Liver (tissue), 3 donors: ENCODE measurements around the gene MYO16.

ENCODE experiments used
- CTCF ChIP-seq: fragments of 150-350 bp; IDR thresholded peaks from 2 replicates; pipeline ENCODE4 v1.5.1; 2017; ENCODE audit warnings: improper control_type of control experiment, low read depth, low read length; ENCODE audit not compliant: missing input control
- EGR1 ChIP-seq, 2 donors: IDR thresholded peaks; 2 replicates each; pipeline ENCODE4 v1.6.1; 2016 to 2018; ENCODE audit warnings: antibody characterized with exemption in 2 of 2, low read depth in 2 of 2
- FOXA2 ChIP-seq: IDR thresholded peaks from 2 replicates; pipeline ENCODE4 v1.6.1; 2016; ENCODE audit warnings: antibody characterized with exemption
- GABPA ChIP-seq, 2 donors: IDR thresholded peaks in 1 of 2; conservative IDR thresholded peaks in 1 of 2; 2 replicates each; pipeline ENCODE4 v1.6.1; 2016; ENCODE audit warnings: antibody characterized with exemption in 2 of 2, mild to moderate bottlenecking in 1 of 2, moderate library complexity in 1 of 2
- HNF4G ChIP-seq: IDR thresholded peaks from 2 replicates; pipeline ENCODE4 v1.6.1; 2016; ENCODE audit warnings: antibody characterized with exemption
- JUND ChIP-seq, 2 donors: IDR thresholded peaks; 2 replicates each; pipeline ENCODE4 v1.6.1; 2016; ENCODE audit warnings: antibody characterized with exemption in 2 of 2
- MAX ChIP-seq: IDR thresholded peaks from 2 replicates; pipeline ENCODE4 v1.6.1; 2016; ENCODE audit warnings: antibody characterized with exemption
- RAD21 ChIP-seq, 2 donors: IDR thresholded peaks; 2 replicates each; pipeline ENCODE4 v1.6.1; 2016; ENCODE audit warnings: antibody characterized with exemption in 2 of 2, mild to moderate bottlenecking in 2 of 2
- REST ChIP-seq: IDR thresholded peaks from 2 replicates; pipeline ENCODE4 v1.6.1; 2016; ENCODE audit warnings: antibody characterized with exemption, mild to moderate bottlenecking
- RXRA ChIP-seq, 2 donors: IDR thresholded peaks; 2 replicates each; pipeline ENCODE4 v1.6.1; 2017 to 2018; ENCODE audit warnings: antibody characterized with exemption in 2 of 2, mild to moderate bottlenecking in 1 of 2
- SP1 ChIP-seq: IDR thresholded peaks from 2 replicates; pipeline ENCODE4 v1.6.1; 2018; ENCODE audit warnings: antibody characterized with exemption, mild to moderate bottlenecking
- TAF1 ChIP-seq: conservative IDR thresholded peaks from 2 replicates; pipeline ENCODE4 v1.6.1; 2016; ENCODE audit warnings: antibody characterized with exemption, mild to moderate bottlenecking
- YY1 ChIP-seq: IDR thresholded peaks from 2 replicates; pipeline ENCODE4 v1.6.1; 2016; ENCODE audit warnings: antibody characterized with exemption, mild to moderate bottlenecking
- donor health status: healthy.
- donor health status: healthy.

GRCh38 chr13:109114991-109115390, 485.6 kb downstream of the MYO16 start:
- TF ChIP-seq GABPA (IDR thresholded peaks at IDR 0.05 in 1 of 2, conservative IDR thresholded peaks at IDR 0.05 in 1 of 2) (no peak), CTCF (no peak), JUND (IDR thresholded peaks at IDR 0.05) (no peak), RAD21 (IDR thresholded peaks at IDR 0.05) (no peak), SP1 (no peak), FOXA2 (no peak), EGR1 (IDR thresholded peaks at IDR 0.05; ENCODE audit: low read depth in 2 of 2) (no peak), REST (no peak), YY1 (no peak), HNF4G (no peak), RXRA (IDR thresholded peaks at IDR 0.05) (no peak), TAF1 (no peak), MAX (no peak)
